Fibroblast of lung (primary cell): ENCODE data around the gene FSIP1.

Source experiments
- EZH2 ChIP-seq: IDR thresholded peaks from 2 replicates; pipeline ENCODE4 v1.5.1; 2012; ENCODE audit warnings: low read length, control low read depth, mild to moderate bottlenecking; ENCODE audit errors: missing control alignments
- TF ChIP-seq, protein P1 (sequence below), 2 donors: IDR thresholded peaks in 1 of 2; conservative IDR thresholded peaks in 1 of 2; 1 replicate in 1 of 2; 2 replicates in 1 of 2; pipeline ENCODE4 v1.5.1; 2011 to 2012; ENCODE audit warnings: low read length in 2 of 2, control low read depth in 1 of 2, inconsistent platforms in 1 of 2, low read depth in 1 of 2, mild to moderate bottlenecking in 1 of 2

GRCh38 chr15:39717134-39717533, 65.5 kb downstream of the FSIP1 start:
- TF ChIP-seq, protein P1, sequence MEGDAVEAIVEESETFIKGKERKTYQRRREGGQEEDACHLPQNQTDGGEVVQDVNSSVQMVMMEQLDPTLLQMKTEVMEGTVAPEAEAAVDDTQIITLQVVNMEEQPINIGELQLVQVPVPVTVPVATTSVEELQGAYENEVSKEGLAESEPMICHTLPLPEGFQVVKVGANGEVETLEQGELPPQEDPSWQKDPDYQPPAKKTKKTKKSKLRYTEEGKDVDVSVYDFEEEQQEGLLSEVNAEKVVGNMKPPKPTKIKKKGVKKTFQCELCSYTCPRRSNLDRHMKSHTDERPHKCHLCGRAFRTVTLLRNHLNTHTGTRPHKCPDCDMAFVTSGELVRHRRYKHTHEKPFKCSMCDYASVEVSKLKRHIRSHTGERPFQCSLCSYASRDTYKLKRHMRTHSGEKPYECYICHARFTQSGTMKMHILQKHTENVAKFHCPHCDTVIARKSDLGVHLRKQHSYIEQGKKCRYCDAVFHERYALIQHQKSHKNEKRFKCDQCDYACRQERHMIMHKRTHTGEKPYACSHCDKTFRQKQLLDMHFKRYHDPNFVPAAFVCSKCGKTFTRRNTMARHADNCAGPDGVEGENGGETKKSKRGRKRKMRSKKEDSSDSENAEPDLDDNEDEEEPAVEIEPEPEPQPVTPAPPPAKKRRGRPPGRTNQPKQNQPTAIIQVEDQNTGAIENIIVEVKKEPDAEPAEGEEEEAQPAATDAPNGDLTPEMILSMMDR (conservative IDR thresholded peaks at IDR 0.05 in 1 of 2, IDR thresholded peaks at IDR 0.05 in 1 of 2; ENCODE audit: low read depth in 1 of 2, low read length in 2 of 2), result no peak
- TF ChIP-seq EZH2, result no peak
